KMS-11 (cell line): ENCODE data around the gene STK38L.

ENCODE experiments used
- H2AFZ ChIP-seq: fragments of 200-600 bp; sonication (generic); 2 replicates; pipeline ENCODE4 v1.6.1; 2016; ENCODE audit warnings: antibody characterized with exemption, mixed run types, low read depth
- H3K27ac ChIP-seq: fragments of 200-600 bp; sonication (generic); 2 replicates; pipeline ENCODE4 v1.6.1; 2016; ENCODE audit warnings: mild to moderate bottlenecking, mixed run types
- H3K27me3 ChIP-seq: fragments of 200-600 bp; sonication (generic); 2 replicates; pipeline ENCODE4 v1.6.1; 2017; ENCODE audit warnings: mild to moderate bottlenecking, low read depth, mixed run types, moderate library complexity; ENCODE audit not compliant: insufficient read depth
- H3K36me3 ChIP-seq: fragments of 200-600 bp; sonication (generic); 2 replicates; pipeline ENCODE4 v1.6.1; 2017; ENCODE audit warnings: mild to moderate bottlenecking, mixed run types; ENCODE audit not compliant: insufficient read depth
- H3K4me1 ChIP-seq: fragments of 200-600 bp; sonication (generic); 2 replicates; pipeline ENCODE4 v1.6.1; 2016; ENCODE audit warnings: mild to moderate bottlenecking, low read depth, mixed run types; ENCODE audit not compliant: poor library complexity, severe bottlenecking
- H3K4me2 ChIP-seq: fragments of 200-600 bp; sonication (generic); 2 replicates; pipeline ENCODE4 v1.7.0; 2016; ENCODE audit warnings: mild to moderate bottlenecking, mixed run types
- H3K4me3 ChIP-seq: fragments of 200-600 bp; sonication (generic); IDR thresholded peaks from 2 replicates; pipeline ENCODE4 v1.6.1; 2017; ENCODE audit warnings: low read depth, low read length, mixed read lengths; ENCODE audit not compliant: insufficient read depth
- H3K79me2 ChIP-seq: fragments of 200-600 bp; sonication (generic); 2 replicates; pipeline ENCODE4 v1.6.1; 2016; ENCODE audit warnings: low read depth, mixed run types; ENCODE audit not compliant: insufficient read depth
- H3K9ac ChIP-seq: fragments of 200-600 bp; sonication (generic); 2 replicates; pipeline ENCODE4 v1.6.1; 2016; ENCODE audit warnings: mild to moderate bottlenecking, mixed run types
- H4K20me1 ChIP-seq: fragments of 200-600 bp; sonication (generic); 2 replicates; pipeline ENCODE4 v1.6.1; 2016; ENCODE audit warnings: mild to moderate bottlenecking, mixed run types; ENCODE audit not compliant: insufficient read depth
- TF ChIP-seq, protein P1 (sequence below): fragments of 200-600 bp; sonication (generic); conservative IDR thresholded peaks from 2 replicates; pipeline ENCODE4 v1.6.1; 2017; ENCODE audit warnings: low read depth, mild to moderate bottlenecking, antibody characterized with exemption, low read length, moderate library complexity, mixed read lengths

The STK38L gene

DNA sequence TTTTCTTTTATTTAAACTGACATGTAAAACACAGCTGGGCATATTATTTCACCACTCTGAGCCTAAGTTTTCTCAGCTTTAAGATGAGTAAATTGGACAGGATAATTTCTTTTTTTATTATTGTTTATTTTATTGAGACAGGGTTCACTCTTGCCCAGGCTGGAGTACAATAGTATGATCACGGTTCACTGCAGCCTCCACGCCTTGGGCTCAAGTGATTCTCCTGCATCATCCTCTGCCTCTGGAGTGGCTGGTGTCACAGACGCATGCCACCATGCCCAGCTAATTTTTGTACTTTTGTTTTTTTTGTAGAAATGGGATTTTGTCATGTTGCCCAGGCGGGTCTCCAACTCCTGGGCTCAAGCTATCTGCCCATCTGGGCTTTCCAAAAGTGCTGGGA, 101.3 kb downstream of the STK38L start:
- Histone ChIP-seq H3K27me3 (no peaks in the 10 kb centered on the region), H3K4me1 (peaks cover 15% of the 10 kb centered on the region), H3K79me2 (no peaks in the 10 kb centered on the region)

DNA sequence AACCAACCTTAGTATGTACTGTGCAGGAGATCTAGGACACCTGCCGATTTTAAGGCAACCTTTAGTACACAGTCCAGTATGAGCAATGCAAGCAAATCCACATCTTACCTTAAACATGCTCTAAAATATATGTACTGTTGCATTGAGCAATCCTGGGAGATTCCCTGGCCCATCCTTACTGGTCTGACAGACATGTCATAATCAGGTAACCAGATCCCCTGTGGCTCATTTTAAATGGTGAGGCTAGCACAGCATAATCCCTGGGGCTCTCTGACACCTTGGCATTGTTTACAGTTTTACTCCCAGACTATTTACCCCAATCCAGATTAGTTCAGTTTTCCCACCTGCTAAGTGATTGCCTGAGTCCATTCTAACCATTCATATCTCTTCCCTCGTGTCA, 103.7 kb downstream of the STK38L start:
- Histone ChIP-seq H4K20me1 (no peaks in the 10 kb centered on the region), H3K4me1 (peaks cover 15% of the 10 kb centered on the region), H3K36me3 (no peaks in the 10 kb centered on the region), H2AFZ (no peak overlapping the region), H3K4me3 (no peak overlapping the region), H3K27ac (no peak overlapping the region), H3K9ac (no peak overlapping the region), H3K4me2 (no peak overlapping the region), H3K79me2 (no peaks in the 10 kb centered on the region), H3K27me3 (no peaks in the 10 kb centered on the region)
- TF ChIP-seq, protein P1, sequence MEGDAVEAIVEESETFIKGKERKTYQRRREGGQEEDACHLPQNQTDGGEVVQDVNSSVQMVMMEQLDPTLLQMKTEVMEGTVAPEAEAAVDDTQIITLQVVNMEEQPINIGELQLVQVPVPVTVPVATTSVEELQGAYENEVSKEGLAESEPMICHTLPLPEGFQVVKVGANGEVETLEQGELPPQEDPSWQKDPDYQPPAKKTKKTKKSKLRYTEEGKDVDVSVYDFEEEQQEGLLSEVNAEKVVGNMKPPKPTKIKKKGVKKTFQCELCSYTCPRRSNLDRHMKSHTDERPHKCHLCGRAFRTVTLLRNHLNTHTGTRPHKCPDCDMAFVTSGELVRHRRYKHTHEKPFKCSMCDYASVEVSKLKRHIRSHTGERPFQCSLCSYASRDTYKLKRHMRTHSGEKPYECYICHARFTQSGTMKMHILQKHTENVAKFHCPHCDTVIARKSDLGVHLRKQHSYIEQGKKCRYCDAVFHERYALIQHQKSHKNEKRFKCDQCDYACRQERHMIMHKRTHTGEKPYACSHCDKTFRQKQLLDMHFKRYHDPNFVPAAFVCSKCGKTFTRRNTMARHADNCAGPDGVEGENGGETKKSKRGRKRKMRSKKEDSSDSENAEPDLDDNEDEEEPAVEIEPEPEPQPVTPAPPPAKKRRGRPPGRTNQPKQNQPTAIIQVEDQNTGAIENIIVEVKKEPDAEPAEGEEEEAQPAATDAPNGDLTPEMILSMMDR: no peak

More for the DNA sequence above, 101.3 kb downstream of the STK38L start:
- TF ChIP-seq, protein P1: no peak
- Histone ChIP-seq H2AFZ (no peak overlapping the region), H3K27ac (no peak overlapping the region), H3K4me2 (no peak overlapping the region), H3K36me3 (no peaks in the 10 kb centered on the region), H3K9ac (no peak overlapping the region), H4K20me1 (no peaks in the 10 kb centered on the region), H3K4me3 (no peak overlapping the region)

DNA sequence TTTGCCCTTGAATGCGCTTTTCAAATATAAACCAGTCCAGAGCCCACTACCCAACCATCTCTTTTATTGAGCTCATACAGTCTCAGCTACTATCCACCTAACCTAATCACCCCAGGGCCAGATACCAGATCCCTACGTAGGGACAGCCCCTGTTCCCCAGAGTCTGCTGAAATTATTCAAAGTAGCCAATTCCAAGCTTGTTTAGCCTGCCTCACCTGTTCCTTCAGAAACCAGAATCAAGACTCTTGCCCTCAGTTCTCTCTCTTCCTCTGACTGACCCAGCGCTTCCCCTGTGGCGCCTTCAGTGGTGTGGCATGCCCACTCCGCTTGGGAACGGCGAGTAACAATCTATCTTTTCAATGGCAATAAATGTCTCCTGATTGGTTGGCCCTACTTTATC, 107.4 kb downstream of the STK38L start:
- no peaks in the 10 kb centered on the region for H3K79me2 ChIP-seq
- H3K36me3 ChIP-seq: no peaks in the 10 kb centered on the region
- no peaks in the 10 kb centered on the region for H3K27me3 ChIP-seq
- TF ChIP-seq, protein P1: no peak
- H2AFZ ChIP-seq: no peak overlapping the region
- H3K27ac ChIP-seq: no peak overlapping the region
- H3K9ac ChIP-seq: no peak overlapping the region
- H4K20me1 ChIP-seq: no peaks in the 10 kb centered on the region
- no peak overlapping the region for H3K4me2 ChIP-seq
- H3K4me1 ChIP-seq: no peaks in the 10 kb centered on the region
- H3K4me3 ChIP-seq: no peak overlapping the region

DNA sequence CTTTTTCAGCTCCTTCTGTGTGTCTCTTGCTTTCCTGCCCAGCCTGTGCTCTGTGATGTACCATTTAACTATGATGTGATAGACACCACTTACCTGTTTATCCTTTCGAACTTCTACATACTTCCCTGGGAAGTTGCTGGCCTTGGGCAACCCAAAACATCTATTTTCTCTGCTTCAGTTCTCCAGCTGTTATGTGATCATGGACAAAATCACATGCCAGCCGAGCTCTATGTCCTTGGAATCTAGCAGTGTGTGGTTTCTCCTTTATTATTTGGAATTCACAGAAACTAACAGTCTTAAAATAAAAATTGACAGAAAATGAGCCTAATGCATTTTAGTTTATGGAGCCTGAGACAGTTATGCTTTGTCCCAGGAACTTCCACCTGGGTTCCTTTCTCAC, 111.4 kb downstream of the STK38L start:
- H3K4me2 ChIP-seq: no peak overlapping the region
- TF ChIP-seq, protein P1: no peak
- H3K4me3 ChIP-seq: no peak overlapping the region
- no peaks in the 10 kb centered on the region for H3K27me3 ChIP-seq
- no peaks in the 10 kb centered on the region for H3K79me2 ChIP-seq
- no peak overlapping the region for H3K27ac ChIP-seq
- no peaks in the 10 kb centered on the region for H3K36me3 ChIP-seq
- no peak overlapping the region for H3K9ac ChIP-seq
- peaks cover 16% of the 10 kb centered on the region for H3K4me1 ChIP-seq
- no peak overlapping the region for H2AFZ ChIP-seq
- no peaks in the 10 kb centered on the region for H4K20me1 ChIP-seq
